Lung (tissue), 12 donors: Measurements from ENCODE around the gene POR. TPM values are rescaled to one million over a fixed set of nuclear protein-coding genes. Genes with fewer than 3 reads are reported as not detected.

ENCODE experiments used
- ATAC-seq: fragments of 200-7000 bp; cut with Tn5 transposase; one replicate; pipeline ENCODE4 v1.9.1; 2020; ENCODE audit warnings: moderate number of reproducible peaks; ENCODE audit not compliant: insufficient read depth, low FRiP score
- DNase-seq, 3 donors: peaks; one replicate each; pipeline ENCODE4 v3.0.0-alpha.2; 2013 to 2017
- H3K27ac ChIP-seq, 2 donors: one replicate each; pipeline ENCODE4 v1.5.1; 2013; ENCODE audit warnings: mild to moderate bottlenecking in 2 of 2, moderate library complexity in 2 of 2, control low read depth in 1 of 2, inconsistent platforms in 1 of 2, low read depth in 1 of 2, low read length in 1 of 2
- H3K27me3 ChIP-seq, 3 donors: one replicate each; pipeline ENCODE4 v1.5.1; 2013; ENCODE audit warnings: low read length in 2 of 3; ENCODE audit not compliant: control insufficient read depth in 3 of 3, insufficient read depth in 3 of 3
- H3K36me3 ChIP-seq, 4 donors: one replicate each; pipeline ENCODE4 v1.5.1; 2013; ENCODE audit warnings: low read length in 4 of 4, mild to moderate bottlenecking in 1 of 4, moderate library complexity in 1 of 4; ENCODE audit not compliant: control insufficient read depth in 4 of 4, insufficient read depth in 4 of 4
- H3K4me1 ChIP-seq, 5 donors: one replicate each; pipeline ENCODE4 v1.5.1; 2013; ENCODE audit warnings: low read length in 5 of 5, mild to moderate bottlenecking in 2 of 5, moderate library complexity in 1 of 5; ENCODE audit not compliant: control insufficient read depth in 5 of 5, insufficient read depth in 5 of 5
- H3K4me3 ChIP-seq: one replicate; pipeline ENCODE4 v1.5.1; 2013; ENCODE audit warnings: mild to moderate bottlenecking, control low read depth, moderate library complexity
- H3K9ac ChIP-seq, 2 donors: one replicate each; pipeline ENCODE4 v1.5.1; 2013; ENCODE audit warnings: low read length in 2 of 2, control low read depth in 1 of 2; ENCODE audit not compliant: insufficient read depth in 1 of 2
- H3K9me3 ChIP-seq, 4 donors: one replicate each; pipeline ENCODE4 v1.5.1; 2013; ENCODE audit warnings: low read length in 3 of 4, mild to moderate bottlenecking in 1 of 4, moderate library complexity in 1 of 4; ENCODE audit not compliant: control insufficient read depth in 4 of 4, insufficient read depth in 3 of 4
- WGBS, 2 donors: extraction: QIAGEN DNeasy Blood & Tissue Kit; methylation state at CpG; one replicate each; pipeline ENCODE4 v1.1.7; 2013; 5-methylcytosine and 5-hydroxymethylcytosine counted together
- polyA plus RNA-seq, 2 donors: library from polyadenylated mRNA; stranded (reverse); fragments of 200-250 nt; gene quantifications; one replicate each; pipeline ENCODE4 v1.2.1, GENCODE V29; 2013
- total RNA-seq, 2 donors: library from RNA; depleted of rRNA in 1 of 2; stranded (reverse); fragments of >200 nt in 1 of 2; gene quantifications; one replicate each; pipeline ENCODE4 v1.2.1, GENCODE V29; 2014 to 2021
- TF ChIP-seq, protein P1 (sequence below): IDR thresholded peaks from 2 replicates; pipeline ENCODE4 v1.5.1; 2012; ENCODE audit warnings: mild to moderate bottlenecking; ENCODE audit errors: control extremely low read depth, extremely low read depth
- donor health status: control.
- donor health status: control.
- donor health status: Bipolar disorder and iron deficiency.
- donor health status: healthy.
- donor health status: DM: yes; HTN: yes; CAD: no.

Gene POR
- total and polyA plus RNA-seq, 4 donors = 111 to 305 (median 264) TPM

DNA sequence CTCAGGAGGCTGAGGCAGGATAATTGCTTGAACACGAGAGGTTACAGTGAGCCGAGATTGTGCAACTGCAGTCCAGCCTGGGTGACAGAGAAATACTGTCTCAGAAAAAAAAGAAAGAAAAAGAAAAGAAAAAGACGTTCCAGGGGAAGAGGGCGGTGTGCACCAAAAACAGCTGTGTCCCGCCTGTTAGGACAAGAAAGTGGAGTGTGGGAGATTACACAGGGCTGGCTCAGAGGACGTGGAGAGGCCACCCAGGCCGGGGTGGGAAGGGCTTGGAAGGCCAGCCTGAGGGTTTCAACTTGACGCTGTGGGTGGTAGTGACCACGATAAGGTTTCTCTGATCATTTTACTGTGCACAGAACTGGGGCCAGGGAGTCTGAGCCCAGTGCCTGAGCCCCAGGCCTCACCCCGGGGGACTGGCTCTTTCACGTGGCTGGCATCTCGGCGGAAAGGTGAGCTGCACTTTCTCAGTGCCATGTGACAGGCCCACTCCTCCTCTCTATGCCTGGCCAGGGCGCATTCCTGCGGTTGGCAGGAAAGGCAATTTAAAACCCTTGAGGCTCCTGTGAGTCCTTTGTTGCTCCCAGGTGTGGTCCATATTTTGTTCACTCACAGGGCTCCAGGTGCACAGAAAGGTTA, 22.2 kb upstream of the POR start:
- Histone ChIP-seq H3K27ac (peak overlapping the region in 1 of 2 donors; percentile 89), H3K9me3 (no peaks in the 10 kb centered on the region), H3K9ac (peak overlapping the region in 1 of 2 donors; percentile 51), H3K36me3 (peaks cover 0 to 11% (median 3%) of the 10 kb centered on the region in 4 donors), H3K4me3 (no peak overlapping the region), H3K27me3 (no peaks in the 10 kb centered on the region), H3K4me1 (peaks cover 0 to 15% (median 10%) of the 10 kb centered on the region in 5 donors)
- DNase-seq (peak; percentile 88 to 95 (median 91)), ATAC-seq (peak; percentile 73)
- TF ChIP-seq, protein P1, sequence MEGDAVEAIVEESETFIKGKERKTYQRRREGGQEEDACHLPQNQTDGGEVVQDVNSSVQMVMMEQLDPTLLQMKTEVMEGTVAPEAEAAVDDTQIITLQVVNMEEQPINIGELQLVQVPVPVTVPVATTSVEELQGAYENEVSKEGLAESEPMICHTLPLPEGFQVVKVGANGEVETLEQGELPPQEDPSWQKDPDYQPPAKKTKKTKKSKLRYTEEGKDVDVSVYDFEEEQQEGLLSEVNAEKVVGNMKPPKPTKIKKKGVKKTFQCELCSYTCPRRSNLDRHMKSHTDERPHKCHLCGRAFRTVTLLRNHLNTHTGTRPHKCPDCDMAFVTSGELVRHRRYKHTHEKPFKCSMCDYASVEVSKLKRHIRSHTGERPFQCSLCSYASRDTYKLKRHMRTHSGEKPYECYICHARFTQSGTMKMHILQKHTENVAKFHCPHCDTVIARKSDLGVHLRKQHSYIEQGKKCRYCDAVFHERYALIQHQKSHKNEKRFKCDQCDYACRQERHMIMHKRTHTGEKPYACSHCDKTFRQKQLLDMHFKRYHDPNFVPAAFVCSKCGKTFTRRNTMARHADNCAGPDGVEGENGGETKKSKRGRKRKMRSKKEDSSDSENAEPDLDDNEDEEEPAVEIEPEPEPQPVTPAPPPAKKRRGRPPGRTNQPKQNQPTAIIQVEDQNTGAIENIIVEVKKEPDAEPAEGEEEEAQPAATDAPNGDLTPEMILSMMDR = no peak
- WGBS, 2 donors = 48 to 72% methylated on average over 15 of the region's 15 CpGs

DNA sequence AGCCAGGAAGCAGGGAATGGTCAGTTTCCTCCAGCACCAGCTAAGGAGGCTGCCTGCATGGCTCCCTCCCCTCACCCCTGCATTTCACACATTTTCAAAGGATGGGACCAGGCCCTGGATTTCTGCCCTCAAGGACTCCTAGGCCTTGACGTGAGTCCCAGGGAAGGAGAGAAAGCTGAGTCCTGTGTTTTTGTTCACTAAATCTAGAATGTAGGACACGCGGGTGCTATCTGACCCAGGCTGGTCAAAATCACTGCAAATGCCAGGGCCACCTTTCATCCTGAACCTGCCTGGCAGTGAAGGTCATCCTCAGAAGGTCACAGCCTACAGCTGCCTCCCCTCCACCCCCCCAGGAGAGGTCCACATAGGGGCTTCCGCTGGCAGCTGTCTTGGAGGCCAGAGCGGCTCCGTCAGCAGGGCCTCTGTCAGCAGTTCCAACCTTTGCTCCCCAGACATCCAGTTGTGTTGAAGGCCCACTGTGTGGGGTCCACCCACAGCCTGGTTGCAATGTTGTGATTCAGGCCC, 18.1 kb upstream of the POR start:
- Histone ChIP-seq H3K9me3 (no peaks in the 10 kb centered on the region), H3K4me3 (no peak overlapping the region), H3K36me3 (no peaks in the 10 kb centered on the region), H3K9ac (no peak overlapping the region), H3K27ac (no peak overlapping the region), H3K27me3 (no peaks in the 10 kb centered on the region), H3K4me1 (peaks cover 0 to 15% (median 4%) of the 10 kb centered on the region in 5 donors)
- DNase-seq (no peak), ATAC-seq (no peak)
- TF ChIP-seq, protein P1 = no peak
- WGBS, 2 donors = 90 to 96% methylated on average over 6 of the region's 6 CpGs

DNA sequence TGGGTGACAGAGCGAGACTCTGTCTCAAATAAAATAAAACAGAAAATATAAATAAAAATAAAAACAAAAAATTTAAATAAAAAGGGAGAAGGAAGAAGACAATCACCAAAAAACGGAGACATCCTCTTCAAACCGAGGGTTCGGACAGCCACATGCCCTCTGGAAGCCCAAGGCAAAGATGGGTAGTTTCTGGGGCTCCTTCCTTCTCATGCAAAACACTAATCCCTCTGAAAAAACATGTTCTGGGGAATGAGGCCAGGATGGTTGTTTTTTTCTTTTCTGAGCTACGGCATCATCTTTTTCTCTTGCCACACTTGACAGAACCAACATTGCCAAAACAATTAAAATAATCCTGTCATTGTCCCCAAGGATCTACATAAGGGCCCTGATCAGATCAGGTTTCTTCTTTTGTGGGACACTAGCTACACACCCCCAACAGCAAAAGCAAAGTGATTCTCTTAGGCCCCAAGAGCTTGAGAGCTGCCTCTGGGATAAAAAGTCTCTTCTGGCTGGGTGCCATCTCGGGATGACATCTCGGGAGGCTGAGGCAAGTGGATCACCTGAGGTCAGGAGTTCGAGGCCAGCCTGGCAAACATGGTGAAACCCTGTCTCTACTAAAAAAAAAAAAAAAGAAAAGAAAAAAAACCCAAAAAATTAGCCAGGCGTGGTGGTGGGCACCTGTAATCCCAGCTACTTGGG, 14.2 kb upstream of the POR start:
- H3K4me3 ChIP-seq = no peak overlapping the region
- WGBS, 2 donors = 88 to 94% methylated on average over 9 of the region's 9 CpGs
- H3K9ac ChIP-seq = no peak overlapping the region
- no peaks in the 10 kb centered on the region for H3K27me3 ChIP-seq
- DNase-seq (no peak), ATAC-seq (no peak)
- H3K4me1 ChIP-seq = peaks cover 0 to 4% (median 2%) of the 10 kb centered on the region in 5 donors
- no peak overlapping the region for H3K27ac ChIP-seq
- no peaks in the 10 kb centered on the region for H3K36me3 ChIP-seq
- TF ChIP-seq, protein P1 = no peak
- H3K9me3 ChIP-seq = no peaks in the 10 kb centered on the region
